DMS114 treated with DMSO at 0.1 percent for 48 hours (cell line): ENCODE measurements around the gene SETD4.
A peak's percentile ranks its signal among the peaks of the same experiment; 100 is the strongest.

Source experiments
- DNase-seq: peaks from one replicate; lab custom pipeline; 2025; ENCODE audit not compliant: unreplicated experiment; lab: John Stamatoyannopoulos, UW

Gene SETD4

GRCh38 chr21:36015045-36015444, 45.3 kb downstream of the SETD4 start:
- no peak for DNase-seq

GRCh38 chr21:36010801-36011200, 49.5 kb downstream of the SETD4 start:
- DNase-seq = no peak

- no peak for DNase-seq
Observed at GRCh38 chr21:36008505-36008904, 51.8 kb downstream of the SETD4 start.

- no peak for DNase-seq
Observed at GRCh38 chr21:36005879-36006400, 54.4 kb downstream of the SETD4 start.

- peak; percentile 11 for DNase-seq
Observed at GRCh38 chr21:36005018-36005417, 55.3 kb downstream of the SETD4 start.

- DNase-seq = no peak
Observed at GRCh38 chr21:36004441-36004840, 55.9 kb downstream of the SETD4 start.

- DNase-seq = no peak
Observed at GRCh38 chr21:36003776-36004175, 56.5 kb downstream of the SETD4 start.

- DNase-seq = no peak
Observed at GRCh38 chr21:35996217-35996616, 64.1 kb downstream of the SETD4 start.

GRCh38 chr21:35995522-35996088, 64.7 kb downstream of the SETD4 start:
- no peak for DNase-seq

GRCh38 chr21:35994613-35995012, 65.7 kb downstream of the SETD4 start:
- no peak for DNase-seq

GRCh38 chr21:35993875-35994490, 66.3 kb downstream of the SETD4 start:
- no peak for DNase-seq

GRCh38 chr21:35991131-35991530, 69.2 kb downstream of the SETD4 start:
- no peak for DNase-seq

- DNase-seq = no peak
Observed at GRCh38 chr21:35990609-35991008, 69.7 kb downstream of the SETD4 start.

GRCh38 chr21:35989138-35989735, 71.1 kb downstream of the SETD4 start:
- DNase-seq = no peak

- no peak for DNase-seq
Observed at GRCh38 chr21:35988416-35989137, 71.7 kb downstream of the SETD4 start.

- no peak for DNase-seq
Observed at GRCh38 chr21:35987475-35987874, 72.9 kb downstream of the SETD4 start.

GRCh38 chr21:35984654-35985361, 75.5 kb downstream of the SETD4 start:
- DNase-seq = no peak
